ENCODE data around the gene SYN1. TPM values are rescaled to one million over a fixed set of nuclear protein-coding genes. Genes with fewer than 3 reads are reported as not detected.
"Not testable (repeated sequence)": the region's sequence is repeated elsewhere in the genome, so short reads cannot be mapped to it uniquely, and the experiment has no call there.

Gene SYN1
- total and polyA plus RNA-seq, 5 donors from 2014 or later, result 0.18 to 0.34 TPM; not detected in 3

DNA sequence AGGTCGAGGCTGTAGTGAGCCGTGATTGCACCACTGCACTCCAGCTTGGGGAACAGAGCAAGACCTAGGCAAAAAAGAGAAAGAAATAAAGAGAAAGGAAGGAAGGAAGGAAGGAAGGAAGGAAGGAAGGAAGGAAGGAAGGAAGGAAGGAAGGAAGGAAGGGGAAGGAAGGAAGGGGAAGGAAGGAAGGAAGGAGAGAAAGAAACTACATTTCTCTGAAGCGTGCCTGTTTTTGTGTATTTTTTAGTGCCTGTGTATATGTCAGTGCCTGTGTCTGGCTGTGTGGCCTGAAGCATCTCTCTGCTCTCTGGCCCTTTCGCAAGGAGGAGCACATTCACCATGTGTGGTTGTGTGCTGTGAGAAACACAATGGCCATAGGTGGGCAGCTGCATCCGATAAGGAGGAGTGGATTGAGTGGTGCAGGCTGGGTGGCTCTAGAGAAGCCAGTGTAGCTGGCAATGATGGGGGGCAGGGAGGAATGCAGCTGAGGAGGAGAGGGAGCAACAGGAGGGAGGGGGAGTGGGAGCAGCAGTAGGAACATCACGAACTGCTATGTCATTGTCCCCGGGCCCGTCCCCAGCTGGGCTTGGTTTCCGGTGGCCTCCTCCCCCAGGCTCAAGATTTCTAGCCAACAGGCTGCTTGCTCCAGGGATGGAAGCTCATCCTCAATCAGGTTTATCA lies 11.4 kb downstream of the SYN1 start:
- peaks cover 0 to 2% (median 0%) of the 10 kb centered on the region in 7 donors for H3K9me3 Mint-ChIP-seq
- no peak overlapping the region for H3K27ac ChIP-seq (ENCODE audit: insufficient read depth, low read length, poor library complexity, severe bottlenecking)
- H3K27me3 Mint-ChIP-seq, result no peaks in the 10 kb centered on the region
- peaks cover 0 to 3% (median 0%) of the 10 kb centered on the region in 4 donors for H3K4me1 Mint-ChIP-seq
- ATAC-seq (ENCODE audit: low read depth in 2 of 2) (no peak), DNase-seq (no peak)
- no peaks in the 10 kb centered on the region for H3K27me3 ChIP-seq (ENCODE audit: control insufficient read depth, insufficient read depth, low read length)
- H3K9me3 ChIP-seq (ENCODE audit: control insufficient read depth in 2 of 2, low read length in 2 of 2), result no peaks in the 10 kb centered on the region
- no peak overlapping the region for H3K4me3 Mint-ChIP-seq
- H3K36me3 Mint-ChIP-seq, result no peaks in the 10 kb centered on the region
- H3K27ac Mint-ChIP-seq, result no peak overlapping the region
- no peaks in the 10 kb centered on the region for H3K36me3 ChIP-seq (ENCODE audit: control insufficient read depth, insufficient read depth, low read length)
- no peak overlapping the region for H3K4me3 ChIP-seq (ENCODE audit: low read depth, low read length)
- no peaks in the 10 kb centered on the region for H3K4me1 ChIP-seq (ENCODE audit: control insufficient read depth, insufficient read depth, low read length, poor library complexity, severe bottlenecking)

DNA sequence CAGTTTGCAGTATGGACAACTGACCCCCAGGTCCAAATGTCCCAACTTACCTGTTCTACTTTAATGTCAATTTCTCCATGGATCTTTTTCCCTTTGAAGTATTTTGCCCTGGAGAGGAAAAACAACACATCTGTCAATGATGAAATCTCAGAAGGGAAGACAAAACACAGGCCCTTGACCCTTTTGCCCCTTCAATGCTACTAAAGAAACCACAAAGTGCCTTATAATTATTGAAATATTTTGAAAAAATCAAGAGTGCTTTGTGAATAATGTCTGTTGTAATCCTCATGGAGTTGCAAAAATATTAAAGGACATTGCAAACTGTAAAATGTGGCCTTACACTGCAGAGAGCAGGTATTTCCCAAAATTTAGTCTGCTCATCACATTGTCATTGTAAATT lies 12.6 kb downstream of the SYN1 start:
- DNase-seq, result no peak
- Histone ChIP-seq H3K27me3 (ENCODE audit: control insufficient read depth, insufficient read depth, low read length) (no peaks in the 10 kb centered on the region), H3K36me3 (ENCODE audit: control insufficient read depth, insufficient read depth, low read length) (no peaks in the 10 kb centered on the region), H3K4me1 (ENCODE audit: control insufficient read depth, insufficient read depth, low read length, poor library complexity, severe bottlenecking) (no peaks in the 10 kb centered on the region), H3K4me3 (ENCODE audit: low read depth, low read length) (no peak overlapping the region), H3K27ac (ENCODE audit: insufficient read depth, low read length, poor library complexity, severe bottlenecking) (no peak overlapping the region), H3K9me3 (ENCODE audit: control insufficient read depth in 2 of 2, low read length in 2 of 2) (no peaks in the 10 kb centered on the region)
- no peaks in the 10 kb centered on the region for H3K36me3 Mint-ChIP-seq
- H3K4me1 Mint-ChIP-seq, result peaks cover 0 to 3% (median 0%) of the 10 kb centered on the region in 4 donors
- H3K27me3 Mint-ChIP-seq, result no peaks in the 10 kb centered on the region
- no peak overlapping the region for H3K4me3 Mint-ChIP-seq
- ATAC-seq (ENCODE audit: low read depth in 2 of 2), result no peak
- peaks cover 0 to 2% (median 0%) of the 10 kb centered on the region in 7 donors for H3K9me3 Mint-ChIP-seq
- H3K27ac Mint-ChIP-seq, result no peak overlapping the region

DNA sequence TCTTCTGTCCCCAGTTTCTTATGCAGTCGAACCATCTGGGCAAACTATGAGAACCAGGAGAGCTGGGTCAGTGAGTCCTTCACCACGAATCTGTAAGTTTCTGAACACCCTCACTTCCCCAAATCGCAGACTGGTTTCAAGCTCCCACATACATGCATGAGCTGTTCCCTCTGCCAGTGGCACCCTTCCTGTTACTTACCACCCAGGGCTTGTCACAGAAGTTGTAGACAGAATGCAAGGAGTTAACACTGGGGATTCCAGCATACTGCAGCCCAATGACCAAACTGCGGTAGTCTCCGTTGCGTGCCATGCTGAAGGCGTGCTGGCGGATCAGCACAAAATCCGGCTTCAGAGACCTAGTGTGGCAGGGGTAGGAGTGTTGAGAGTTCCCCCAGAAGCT lies 14.6 kb downstream of the SYN1 start:
- Mint-ChIP-seq H3K36me3 (no peaks in the 10 kb centered on the region), H3K9me3 (peaks cover 0 to 2% (median 0%) of the 10 kb centered on the region in 7 donors), H3K27me3 (peaks cover 8% of the 10 kb centered on the region), H3K27ac (no peak overlapping the region), H3K4me1 (peaks cover 0 to 3% (median 0%) of the 10 kb centered on the region in 4 donors), H3K4me3 (no peak overlapping the region)
- H3K9me3 ChIP-seq (ENCODE audit: control insufficient read depth in 2 of 2, low read length in 2 of 2), result no peaks in the 10 kb centered on the region
- no peak overlapping the region for H3K4me3 ChIP-seq (ENCODE audit: low read depth, low read length)
- H3K27me3 ChIP-seq (ENCODE audit: control insufficient read depth, insufficient read depth, low read length), result peaks cover 2% of the 10 kb centered on the region
- H3K36me3 ChIP-seq (ENCODE audit: control insufficient read depth, insufficient read depth, low read length), result no peaks in the 10 kb centered on the region
- ATAC-seq (ENCODE audit: low read depth in 2 of 2), result no peak
- no peak overlapping the region for H3K27ac ChIP-seq (ENCODE audit: insufficient read depth, low read length, poor library complexity, severe bottlenecking)
- no peak for DNase-seq
- no peaks in the 10 kb centered on the region for H3K4me1 ChIP-seq (ENCODE audit: control insufficient read depth, insufficient read depth, low read length, poor library complexity, severe bottlenecking)

DNA sequence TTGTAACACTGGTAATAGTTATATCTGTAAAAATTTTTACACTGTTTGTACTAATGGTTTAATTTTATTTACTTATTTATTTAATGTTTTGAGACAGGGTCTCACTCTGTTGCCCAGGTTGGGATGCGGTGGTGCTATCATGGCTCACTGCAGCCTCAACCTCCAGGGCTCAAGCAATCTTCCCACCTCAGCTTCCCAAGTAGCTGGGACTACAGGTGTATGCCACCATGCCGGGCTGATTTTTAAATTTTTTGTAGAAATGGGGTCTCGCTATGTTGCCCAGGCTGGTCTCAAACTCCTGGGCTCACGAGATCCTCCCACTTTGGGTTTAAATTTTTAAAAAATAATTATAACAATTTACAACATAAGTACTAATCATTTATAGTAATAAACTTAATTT lies 16.5 kb downstream of the SYN1 start:
- not testable (repeated sequence) for H3K36me3 Mint-ChIP-seq; H3K9me3 ChIP-seq (ENCODE audit: control insufficient read depth in 2 of 2, low read length in 2 of 2); H3K4me3 ChIP-seq (ENCODE audit: low read depth, low read length); H3K4me3 Mint-ChIP-seq; H3K27ac ChIP-seq (ENCODE audit: insufficient read depth, low read length, poor library complexity, severe bottlenecking); ATAC-seq (ENCODE audit: low read depth in 2 of 2); H3K9me3 Mint-ChIP-seq; H3K27me3 Mint-ChIP-seq; DNase-seq; H3K4me1 ChIP-seq (ENCODE audit: control insufficient read depth, insufficient read depth, low read length, poor library complexity, severe bottlenecking); H3K4me1 Mint-ChIP-seq; H3K27me3 ChIP-seq (ENCODE audit: control insufficient read depth, insufficient read depth, low read length); H3K27ac Mint-ChIP-seq; H3K36me3 ChIP-seq (ENCODE audit: control insufficient read depth, insufficient read depth, low read length)

DNA sequence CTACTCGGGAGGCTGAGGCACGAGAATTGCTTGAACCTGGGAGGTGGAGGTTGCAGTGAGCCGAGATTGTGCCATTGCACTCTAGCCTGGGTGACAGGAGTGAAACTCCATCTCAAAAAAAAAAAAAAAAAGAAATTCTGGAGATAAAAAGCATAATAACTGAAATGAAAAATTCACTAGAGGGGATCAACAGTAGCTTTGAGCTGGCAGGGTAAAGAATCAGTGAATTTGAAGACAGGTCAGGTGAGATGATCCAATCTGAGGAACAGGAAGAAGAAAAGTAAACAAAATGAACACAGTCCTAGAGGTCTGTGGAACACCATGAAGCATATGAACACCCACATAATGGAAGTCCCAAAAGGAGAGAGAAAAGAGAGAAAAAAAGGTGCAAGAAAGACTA lies 22.4 kb downstream of the SYN1 start:
- Mint-ChIP-seq H3K9me3 (peaks cover 0 to 23% (median 5%) of the 10 kb centered on the region in 7 donors), H3K27ac (no peak overlapping the region), H3K36me3 (peaks cover 4% of the 10 kb centered on the region), H3K4me3 (no peak overlapping the region), H3K4me1 (peaks cover 0 to 16% (median 5%) of the 10 kb centered on the region in 4 donors), H3K27me3 (peaks cover 8% of the 10 kb centered on the region)
- Histone ChIP-seq H3K27me3 (ENCODE audit: control insufficient read depth, insufficient read depth, low read length) (peaks cover 2% of the 10 kb centered on the region), H3K9me3 (ENCODE audit: control insufficient read depth in 2 of 2, low read length in 2 of 2) (peaks cover 5 to 10% of the 10 kb centered on the region in 2 experiments), H3K27ac (ENCODE audit: insufficient read depth, low read length, poor library complexity, severe bottlenecking) (no peak overlapping the region), H3K4me3 (ENCODE audit: low read depth, low read length) (no peak overlapping the region), H3K4me1 (ENCODE audit: control insufficient read depth, insufficient read depth, low read length, poor library complexity, severe bottlenecking) (peaks cover 3% of the 10 kb centered on the region), H3K36me3 (ENCODE audit: control insufficient read depth, insufficient read depth, low read length) (no peaks in the 10 kb centered on the region)
- no peak for ATAC-seq (ENCODE audit: low read depth in 2 of 2)
- no peak for DNase-seq

DNA sequence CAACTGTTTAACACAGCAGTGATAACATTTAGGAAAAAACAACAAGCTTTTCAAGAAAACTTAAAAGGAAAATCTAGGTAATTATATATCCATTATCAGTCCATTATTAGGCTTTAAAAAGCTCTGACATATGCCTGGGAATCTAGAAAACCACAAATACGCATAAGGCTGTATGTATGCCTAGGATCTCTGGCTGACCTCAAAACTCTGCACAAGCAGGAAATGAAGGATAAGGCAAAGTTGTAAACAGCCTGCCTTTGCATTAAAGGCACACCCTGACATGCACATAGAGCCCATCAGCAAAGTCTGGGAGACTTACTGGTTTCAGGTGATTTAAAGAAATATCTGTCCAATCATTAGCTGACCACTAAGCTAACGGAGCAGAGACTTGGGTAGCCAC lies 23.4 kb downstream of the SYN1 start:
- no peak for ATAC-seq (ENCODE audit: low read depth in 2 of 2)
- Histone ChIP-seq H3K4me1 (ENCODE audit: control insufficient read depth, insufficient read depth, low read length, poor library complexity, severe bottlenecking) (peaks cover 3% of the 10 kb centered on the region), H3K4me3 (ENCODE audit: low read depth, low read length) (peak overlapping the region; percentile 19), H3K27me3 (ENCODE audit: control insufficient read depth, insufficient read depth, low read length) (peaks cover 2% of the 10 kb centered on the region), H3K27ac (ENCODE audit: insufficient read depth, low read length, poor library complexity, severe bottlenecking) (no peak overlapping the region), H3K36me3 (ENCODE audit: control insufficient read depth, insufficient read depth, low read length) (no peaks in the 10 kb centered on the region), H3K9me3 (ENCODE audit: control insufficient read depth in 2 of 2, low read length in 2 of 2) (peaks cover 5 to 10% of the 10 kb centered on the region in 2 experiments)
- Mint-ChIP-seq H3K4me3 (peak overlapping the region in 1 of 4 donors; percentile 16), H3K36me3 (peaks cover 4% of the 10 kb centered on the region), H3K27me3 (peaks cover 6% of the 10 kb centered on the region), H3K9me3 (peaks cover 0 to 23% (median 5%) of the 10 kb centered on the region in 7 donors), H3K27ac (peak overlapping the region; percentile 65 to 95 (median 69)), H3K4me1 (peaks cover 0 to 16% (median 5%) of the 10 kb centered on the region in 4 donors)
- DNase-seq, result no peak

DNA sequence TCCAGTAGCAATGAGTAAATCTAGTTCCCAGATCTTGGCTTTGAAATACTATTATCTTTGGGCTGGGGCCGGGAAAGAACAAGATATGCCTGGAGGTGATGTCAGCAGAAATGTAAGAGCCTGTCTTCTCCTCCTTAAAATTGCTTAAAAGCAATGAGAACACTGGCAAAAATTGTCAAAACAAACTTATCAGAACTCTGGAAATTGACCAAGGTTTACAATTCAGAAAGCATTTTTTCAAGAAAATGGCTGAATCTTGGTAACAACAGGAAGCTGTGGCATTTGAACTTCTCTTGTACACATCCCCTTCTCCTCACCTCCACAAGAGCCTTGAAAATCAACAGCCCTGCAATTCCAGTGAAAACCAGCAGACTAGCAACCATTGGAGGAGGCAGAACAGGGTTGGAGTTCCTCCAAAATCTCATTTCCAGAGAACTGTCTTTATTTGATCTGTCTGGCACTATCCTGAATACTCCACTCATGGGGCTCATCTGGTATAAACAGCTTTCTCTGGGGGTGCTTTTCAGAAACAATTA lies 23.9 kb downstream of the SYN1 start:
- H3K4me3 ChIP-seq (ENCODE audit: low read depth, low read length), result peak overlapping the region; percentile 19
- peaks cover 3% of the 10 kb centered on the region for H3K4me1 ChIP-seq (ENCODE audit: control insufficient read depth, insufficient read depth, low read length, poor library complexity, severe bottlenecking)
- H3K36me3 ChIP-seq (ENCODE audit: control insufficient read depth, insufficient read depth, low read length), result no peaks in the 10 kb centered on the region
- Mint-ChIP-seq H3K9me3 (peaks cover 0 to 23% (median 5%) of the 10 kb centered on the region in 7 donors), H3K27me3 (peaks cover 1% of the 10 kb centered on the region), H3K4me1 (peaks cover 0 to 16% (median 5%) of the 10 kb centered on the region in 4 donors), H3K4me3 (peak overlapping the region in 2 of 4 donors; percentile 16 to 19), H3K27ac (peak overlapping the region; percentile 65 to 95 (median 69)), H3K36me3 (peaks cover 4% of the 10 kb centered on the region)
- H3K27me3 ChIP-seq (ENCODE audit: control insufficient read depth, insufficient read depth, low read length), result peaks cover 2% of the 10 kb centered on the region
- peaks cover 5 to 10% of the 10 kb centered on the region in 2 experiments for H3K9me3 ChIP-seq (ENCODE audit: control insufficient read depth in 2 of 2, low read length in 2 of 2)
- DNase-seq, result peak in 1 of 3 donors; percentile 22
- no peak for ATAC-seq (ENCODE audit: low read depth in 2 of 2)
- no peak overlapping the region for H3K27ac ChIP-seq (ENCODE audit: insufficient read depth, low read length, poor library complexity, severe bottlenecking)

DNA sequence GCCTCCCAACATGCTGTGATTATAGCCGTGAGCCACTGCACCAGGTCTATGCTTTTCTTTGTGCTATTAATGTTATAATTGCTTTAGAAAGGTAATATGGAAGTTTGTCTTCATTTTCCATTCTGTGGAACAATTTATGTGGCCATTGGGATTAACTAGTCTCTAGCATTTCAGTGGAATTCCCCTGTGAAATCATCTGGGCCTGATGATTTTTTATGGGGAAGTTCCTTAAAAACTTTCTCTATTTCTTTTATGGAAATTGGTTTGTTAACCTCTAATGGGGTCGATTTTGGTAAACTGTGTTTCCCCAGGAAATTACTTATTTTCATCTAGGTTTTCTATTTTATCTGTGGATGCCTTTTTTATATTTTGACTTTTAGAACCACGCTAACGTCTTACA lies 26.1 kb downstream of the SYN1 start:
- Mint-ChIP-seq H3K27ac (no peak overlapping the region), H3K36me3 (peaks cover 4% of the 10 kb centered on the region), H3K9me3 (peaks cover 0 to 18% (median 5%) of the 10 kb centered on the region in 7 donors), H3K4me1 (peaks cover 0 to 16% (median 5%) of the 10 kb centered on the region in 4 donors), H3K27me3 (no peaks in the 10 kb centered on the region), H3K4me3 (no peak overlapping the region)
- no peak for DNase-seq
- H3K27me3 ChIP-seq (ENCODE audit: control insufficient read depth, insufficient read depth, low read length), result no peaks in the 10 kb centered on the region
- no peak overlapping the region for H3K4me3 ChIP-seq (ENCODE audit: low read depth, low read length)
- no peaks in the 10 kb centered on the region for H3K36me3 ChIP-seq (ENCODE audit: control insufficient read depth, insufficient read depth, low read length)
- H3K4me1 ChIP-seq (ENCODE audit: control insufficient read depth, insufficient read depth, low read length, poor library complexity, severe bottlenecking), result peaks cover 3% of the 10 kb centered on the region
- H3K9me3 ChIP-seq (ENCODE audit: control insufficient read depth in 2 of 2, low read length in 2 of 2), result peaks cover 5 to 8% of the 10 kb centered on the region in 2 experiments
- H3K27ac ChIP-seq (ENCODE audit: insufficient read depth, low read length, poor library complexity, severe bottlenecking), result no peak overlapping the region
- no peak for ATAC-seq (ENCODE audit: low read depth in 2 of 2)

All from CD4-positive, CD25-positive, alpha-beta regulatory T cell (primary cell).